ENCODE results near the gene PIGU.

Gene PIGU

GRCh38 chr20:34575271-34575670, 101.6 kb downstream of the PIGU start:
- FAIRE-seq: no peak

- FAIRE-seq: no peak
Measured at GRCh38 chr20:34574861-34575260, 102.0 kb downstream of the PIGU start.

GRCh38 chr20:34574426-34574825, 102.5 kb downstream of the PIGU start:
- no peak for FAIRE-seq

DNA sequence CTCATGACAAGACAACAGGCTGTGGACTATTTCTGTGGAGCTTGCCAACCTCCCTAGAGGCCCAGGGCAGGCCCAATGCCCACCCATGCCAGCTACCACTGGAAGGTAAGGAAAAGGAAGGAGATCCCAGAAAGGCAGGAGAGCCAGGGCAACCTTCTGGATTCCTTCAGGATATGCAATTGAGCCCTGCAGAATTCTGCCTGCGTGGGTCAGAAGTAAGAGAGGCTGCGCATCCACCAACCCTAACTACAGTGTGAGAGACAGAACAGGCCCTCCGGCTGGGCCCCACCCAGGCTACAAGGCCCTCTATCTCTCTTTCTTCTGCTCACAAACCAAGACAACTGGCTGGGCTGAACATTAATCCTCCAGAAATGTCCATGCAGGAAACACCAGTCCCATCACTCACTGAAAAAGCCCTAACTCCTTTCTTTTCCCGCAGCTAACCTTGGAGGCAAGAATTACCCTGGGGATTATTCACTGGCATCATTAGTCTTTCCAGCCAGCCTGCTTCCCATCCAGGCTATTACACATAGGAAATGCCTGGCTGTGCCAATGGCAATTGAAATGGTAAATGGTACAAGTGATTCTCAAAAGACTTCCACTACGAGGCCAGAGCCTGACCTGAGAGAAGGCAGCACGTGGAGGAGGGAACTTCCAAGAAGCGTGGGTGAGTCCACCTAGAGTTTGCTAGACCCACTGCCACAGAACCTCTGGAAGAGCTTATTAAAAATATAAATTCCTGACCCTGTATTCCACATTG, 103.2 kb downstream of the PIGU start:
- FAIRE-seq: no peak

DNA sequence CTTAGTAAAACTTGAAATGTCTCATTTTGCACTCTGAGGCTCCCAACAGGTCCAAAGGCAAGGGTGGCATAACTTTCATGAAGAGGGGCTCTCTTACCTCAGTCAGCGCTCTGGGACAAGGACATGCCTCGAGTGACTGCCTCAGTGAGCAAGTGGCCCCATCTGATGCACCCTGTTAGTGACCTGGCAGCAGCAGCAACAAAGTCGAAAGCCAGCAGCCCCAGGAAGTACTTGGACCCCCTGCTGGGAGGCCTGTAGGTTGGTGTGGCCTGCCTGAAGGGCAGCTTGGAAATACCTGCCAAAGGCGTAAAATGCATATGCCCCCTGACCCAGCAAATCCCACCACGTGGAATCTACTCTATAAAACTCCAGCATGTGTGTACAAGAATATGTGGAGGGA, 105.1 kb downstream of the PIGU start:
- no peak for FAIRE-seq

- no peak for FAIRE-seq
Measured at GRCh38 chr20:34570859-34571306, 106.0 kb downstream of the PIGU start.

GRCh38 chr20:34569598-34569997, 107.3 kb downstream of the PIGU start:
- FAIRE-seq: no peak

GRCh38 chr20:34567892-34568865, 108.7 kb downstream of the PIGU start:
- no peak for FAIRE-seq

DNA sequence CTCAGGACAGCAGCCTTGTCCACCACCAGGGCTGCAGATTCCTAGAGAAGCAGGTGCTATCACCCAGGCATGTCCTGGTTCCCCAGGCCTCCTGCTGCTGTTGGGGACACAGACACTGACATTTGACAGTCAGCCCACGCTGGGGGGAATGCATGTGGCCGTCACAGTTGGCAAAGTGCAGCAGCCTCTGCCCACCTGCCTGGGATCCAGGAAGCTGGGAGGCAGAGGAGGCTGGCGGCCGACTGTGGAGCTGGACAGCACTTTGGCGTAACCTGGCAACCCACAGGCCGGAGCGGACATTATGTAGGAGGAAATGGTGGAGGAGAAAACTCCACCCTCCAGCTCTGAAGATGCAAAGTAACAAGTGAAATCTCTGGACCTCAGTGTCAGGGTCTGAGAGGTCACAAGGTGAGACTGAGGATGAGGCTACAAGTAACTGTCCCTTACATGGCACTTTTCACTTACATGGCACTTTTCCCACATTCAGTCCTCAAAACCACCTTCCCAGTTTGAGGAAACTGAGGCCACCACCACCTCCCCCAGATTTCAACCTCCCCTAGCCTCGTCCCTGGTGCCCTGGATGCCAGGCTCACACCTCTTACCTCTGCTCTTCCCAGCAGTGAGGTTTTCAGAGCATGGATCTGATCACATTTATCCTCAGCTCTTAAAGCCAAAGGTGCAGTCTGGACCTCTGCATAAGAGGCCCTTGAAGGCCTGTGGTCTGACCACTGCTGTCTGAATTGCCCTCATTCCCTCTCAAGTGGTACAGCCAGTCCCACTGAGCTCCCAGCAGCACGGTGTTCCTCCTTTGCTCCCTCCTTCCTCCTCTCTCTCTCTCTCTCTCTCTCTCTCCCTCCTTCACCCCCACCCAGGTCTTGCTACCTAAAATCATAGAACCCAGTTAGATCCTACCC, 109.7 kb downstream of the PIGU start:
- FAIRE-seq: no peak

- no peak for FAIRE-seq
Measured at GRCh38 chr20:34564833-34565232, 112.1 kb downstream of the PIGU start.

GRCh38 chr20:34562641-34563040, 114.3 kb downstream of the PIGU start:
- no peak for FAIRE-seq

- FAIRE-seq: no peak
Measured at GRCh38 chr20:34561661-34562060, 115.2 kb downstream of the PIGU start.

DNA sequence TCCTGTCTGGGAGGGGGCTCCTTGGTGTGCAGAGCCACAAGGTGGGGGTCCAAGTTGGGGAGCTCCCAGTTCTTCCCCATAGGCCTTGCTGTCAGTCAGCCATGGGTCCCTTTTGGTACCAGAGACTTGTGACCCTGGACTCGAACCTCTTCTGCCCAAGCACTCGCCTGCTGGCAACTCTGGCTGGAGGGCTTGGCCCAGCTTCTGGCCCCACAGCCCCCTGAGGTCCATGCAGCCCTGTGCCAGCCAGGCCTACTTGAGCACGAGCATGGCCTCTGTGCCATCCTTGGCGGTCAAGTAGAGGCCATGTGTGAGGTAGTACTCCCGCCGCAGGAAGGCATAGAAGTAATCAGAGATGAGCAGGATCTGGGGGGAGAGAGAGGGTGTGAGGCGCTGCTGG, 116.3 kb downstream of the PIGU start:
- FAIRE-seq: no peak

- FAIRE-seq: no peak
Measured at GRCh38 chr20:34560141-34560523, 116.8 kb downstream of the PIGU start.

GRCh38 chr20:34559311-34560140, 117.4 kb downstream of the PIGU start:
- no peak for FAIRE-seq

GRCh38 chr20:34558320-34559218, 118.3 kb downstream of the PIGU start, which contains the start of gene MAP1LC3A:
MAP1LC3A (plus strand) TSS chr20:34558718; CDS start chr20:34558869, 151 bp downstream.
- no peak for FAIRE-seq

GRCh38 chr20:34557936-34558319, 119.0 kb downstream of the PIGU start:
- no peak for FAIRE-seq

GRCh38 chr20:34553366-34553867, 123.5 kb downstream of the PIGU start:
- FAIRE-seq: no peak

- no peak for FAIRE-seq
Measured at GRCh38 chr20:34552569-34552968, 124.3 kb downstream of the PIGU start.

DNA sequence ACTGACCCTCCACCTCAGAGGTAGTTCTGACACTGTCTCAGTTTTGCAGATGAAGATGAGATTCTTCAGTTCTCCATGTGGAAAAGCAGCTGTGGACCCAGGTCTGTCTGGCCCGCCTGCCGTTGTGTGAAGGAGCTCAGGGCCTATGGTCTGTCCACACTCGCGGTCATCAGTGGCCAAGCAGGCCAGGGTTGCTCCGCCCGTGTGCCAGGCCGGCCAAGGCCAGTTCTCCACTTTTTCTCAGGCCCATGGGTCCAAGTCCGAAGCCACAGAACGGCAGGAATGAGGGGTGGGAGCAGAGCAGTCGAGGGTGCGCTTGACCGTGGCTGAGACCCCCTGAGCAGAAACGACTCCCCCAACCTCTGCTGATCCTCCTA, 127.0 kb downstream of the PIGU start:
- no peak for FAIRE-seq
